Upper lobe of right lung (tissue), 1 donor: Measurements from ENCODE around the gene TMEM221. TPM values are rescaled to one million over a fixed set of nuclear protein-coding genes. Genes with fewer than 3 reads are reported as not detected.

ENCODE experiments used
- ATAC-seq: fragments of 200-7000 bp; cut with Tn5 transposase; one replicate; pipeline ENCODE4 v1.9.1; 2020; ENCODE audit warnings: mild to moderate bottlenecking, moderate library complexity
- DNase-seq: peaks from one replicate; pipeline ENCODE4 v3.0.0-alpha.2; 2020
- H3K27ac ChIP-seq: fragments of 200-600 bp; one replicate; pipeline ENCODE4 v1.8.0; 2022
- H3K27me3 ChIP-seq: fragments of 200-600 bp; one replicate; pipeline ENCODE4 v1.8.0; 2022; ENCODE audit warnings: mild to moderate bottlenecking
- H3K36me3 ChIP-seq: fragments of 200-600 bp; one replicate; pipeline ENCODE4 v1.8.0; 2022
- H3K4me1 ChIP-seq: fragments of 200-600 bp; one replicate; pipeline ENCODE4 v1.8.0; 2022
- H3K4me3 ChIP-seq: fragments of 200-600 bp; one replicate; pipeline ENCODE4 v1.8.0; 2022; ENCODE audit warnings: mild to moderate bottlenecking
- H3K9me3 ChIP-seq: fragments of 200-600 bp; one replicate; pipeline ENCODE4 v1.8.0; 2022
- intact Hi-C: fragments of 100-400 bp; cut with DNase I; formaldehyde crosslinking; loops from one replicate; pipeline ENCODE4 v1.11.0; 2022
- total RNA-seq: library from RNA; stranded (reverse); fragmentation: NEBNext Ultra II Directional; extraction: Animal tissue kit (Norgen Biotek cat#: 25700); gene quantifications from one replicate; pipeline ENCODE4 v1.2.1, GENCODE V29; 2021
- TF ChIP-seq, protein P1 (sequence below): fragments of 200-600 bp; IDR thresholded peaks from one replicate; pipeline ENCODE4 v1.8.0; 2022; ENCODE audit warnings: antibody characterized with exemption
- donor health status: DM: no; HTN: yes; CAD: no; lungs with severe emphysema.

TMEM221 gene
- total RNA-seq, 1 donor from 2014 or later: not detected

DNA sequence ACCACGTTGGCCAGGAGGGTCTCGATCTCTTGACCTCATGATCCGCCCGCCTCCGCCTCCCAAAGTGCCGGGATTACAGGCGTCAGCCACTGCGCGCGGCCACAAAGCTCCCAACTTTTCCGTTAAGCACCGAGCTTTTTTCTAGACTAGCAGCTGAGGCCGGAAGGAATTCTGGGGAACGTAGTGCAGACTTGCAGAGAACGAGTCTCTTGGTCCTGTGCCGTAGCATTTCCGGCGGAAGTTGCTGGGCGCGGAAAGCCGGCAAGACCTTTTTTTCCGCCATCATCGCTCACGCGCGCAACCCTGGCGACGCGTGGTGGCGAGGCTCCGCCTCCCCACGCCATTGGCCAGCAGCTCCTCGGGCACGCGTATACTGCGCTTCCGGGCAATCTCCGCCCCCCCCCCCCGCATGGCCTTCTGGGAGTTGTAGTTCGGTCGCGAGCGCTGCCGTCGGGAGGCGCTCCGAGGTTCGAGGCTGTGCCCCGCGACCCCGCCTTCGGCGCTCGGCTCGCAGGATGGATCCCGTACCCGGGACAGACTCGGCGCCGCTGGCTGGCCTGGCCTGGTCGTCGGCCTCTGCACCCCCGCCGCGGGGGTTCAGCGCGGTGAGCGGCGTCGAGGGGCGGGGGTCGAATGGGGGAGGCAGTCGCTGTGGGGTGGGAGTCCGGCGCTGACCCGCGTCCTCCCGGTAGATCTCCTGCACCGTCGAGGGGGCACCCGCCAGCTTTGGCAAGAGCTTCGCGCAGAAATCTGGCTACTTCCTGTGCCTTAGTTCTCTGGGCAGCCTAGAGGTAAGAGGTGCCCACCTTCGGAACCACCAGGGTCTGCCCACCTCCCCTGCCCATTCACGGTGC lies 28.6 kb downstream of the TMEM221 start, which contains the start of gene MVB12A:
Gene MVB12A, plus strand, starts transcription at position 427 of the 854 bp plus-strand sequence. Its CDS starts 89 bp downstream, at position 516.
- H3K4me1 ChIP-seq: peaks cover 13% of the 10 kb centered on the region
- no peaks in the 10 kb centered on the region for H3K9me3 ChIP-seq
- TF ChIP-seq, protein P1, sequence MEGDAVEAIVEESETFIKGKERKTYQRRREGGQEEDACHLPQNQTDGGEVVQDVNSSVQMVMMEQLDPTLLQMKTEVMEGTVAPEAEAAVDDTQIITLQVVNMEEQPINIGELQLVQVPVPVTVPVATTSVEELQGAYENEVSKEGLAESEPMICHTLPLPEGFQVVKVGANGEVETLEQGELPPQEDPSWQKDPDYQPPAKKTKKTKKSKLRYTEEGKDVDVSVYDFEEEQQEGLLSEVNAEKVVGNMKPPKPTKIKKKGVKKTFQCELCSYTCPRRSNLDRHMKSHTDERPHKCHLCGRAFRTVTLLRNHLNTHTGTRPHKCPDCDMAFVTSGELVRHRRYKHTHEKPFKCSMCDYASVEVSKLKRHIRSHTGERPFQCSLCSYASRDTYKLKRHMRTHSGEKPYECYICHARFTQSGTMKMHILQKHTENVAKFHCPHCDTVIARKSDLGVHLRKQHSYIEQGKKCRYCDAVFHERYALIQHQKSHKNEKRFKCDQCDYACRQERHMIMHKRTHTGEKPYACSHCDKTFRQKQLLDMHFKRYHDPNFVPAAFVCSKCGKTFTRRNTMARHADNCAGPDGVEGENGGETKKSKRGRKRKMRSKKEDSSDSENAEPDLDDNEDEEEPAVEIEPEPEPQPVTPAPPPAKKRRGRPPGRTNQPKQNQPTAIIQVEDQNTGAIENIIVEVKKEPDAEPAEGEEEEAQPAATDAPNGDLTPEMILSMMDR: no peak
- DNase-seq (peak; percentile 99), ATAC-seq (peak; percentile 99)
- intact Hi-C loops: no loop called here
- no peaks in the 10 kb centered on the region for H3K36me3 ChIP-seq
- H3K4me3 ChIP-seq: peak within 1 kb of the TSS; percentile 99
- H3K27me3 ChIP-seq: no peaks in the 10 kb centered on the region
- H3K27ac ChIP-seq: peak within 1 kb of the TSS; percentile 77

DNA sequence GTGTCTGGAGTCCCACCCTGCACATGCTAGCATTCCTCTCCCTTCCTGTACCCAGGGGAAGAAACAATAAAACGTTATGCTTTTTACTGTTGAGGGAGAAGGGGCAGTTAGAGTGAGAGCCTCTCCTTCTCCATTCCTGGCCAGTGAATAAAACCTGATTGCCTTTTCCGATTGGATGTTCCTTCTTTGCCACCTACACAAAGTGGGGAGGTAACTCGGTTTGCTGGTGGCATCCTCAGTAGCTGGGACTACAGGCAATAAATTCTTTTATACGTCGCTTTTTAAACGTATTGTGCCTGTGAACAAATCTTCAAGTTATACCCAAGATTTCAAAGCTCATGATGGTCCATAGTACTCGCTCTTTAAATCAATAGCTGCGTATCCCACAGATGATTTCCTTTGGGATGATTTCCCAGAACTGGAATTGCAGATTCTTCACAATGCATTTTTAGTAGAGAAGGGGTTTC lies 29.3 kb downstream of the TMEM221 start:
- DNase-seq (no peak), ATAC-seq (no peak)
- Histone ChIP-seq H3K4me3 (peak overlapping the region; percentile 99), H3K36me3 (peaks cover 4% of the 10 kb centered on the region), H3K27me3 (no peaks in the 10 kb centered on the region), H3K9me3 (no peaks in the 10 kb centered on the region), H3K27ac (peak overlapping the region; percentile 74), H3K4me1 (peaks cover 13% of the 10 kb centered on the region)
- intact Hi-C loops: no loop called here
- TF ChIP-seq, protein P1: no peak

DNA sequence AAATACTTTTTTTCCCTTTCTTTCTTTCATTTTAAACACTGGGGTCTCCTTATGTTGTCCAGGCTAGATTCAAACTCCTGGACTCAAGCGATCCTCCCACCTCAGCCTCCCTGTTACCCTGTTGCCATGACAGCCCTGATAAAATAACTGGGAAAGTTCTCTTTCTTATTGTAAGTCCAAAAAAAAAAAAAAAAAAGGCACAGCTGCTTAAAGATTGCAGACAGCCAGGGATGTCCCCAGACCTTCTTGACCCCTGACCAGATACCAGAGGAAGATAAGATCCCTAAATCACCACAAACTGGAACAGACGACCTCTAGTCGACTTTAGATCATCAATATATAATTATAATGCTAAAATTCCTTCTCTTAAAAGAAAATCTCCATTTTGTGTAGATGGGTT lies 29.8 kb downstream of the TMEM221 start:
- Histone ChIP-seq H3K4me3 (peak overlapping the region; percentile 99), H3K9me3 (no peaks in the 10 kb centered on the region), H3K4me1 (peaks cover 13% of the 10 kb centered on the region), H3K27me3 (no peaks in the 10 kb centered on the region), H3K27ac (peak overlapping the region; percentile 74), H3K36me3 (peaks cover 7% of the 10 kb centered on the region)
- intact Hi-C loops: no loop called here
- ATAC-seq (no peak), DNase-seq (no peak)
- TF ChIP-seq, protein P1: no peak

DNA sequence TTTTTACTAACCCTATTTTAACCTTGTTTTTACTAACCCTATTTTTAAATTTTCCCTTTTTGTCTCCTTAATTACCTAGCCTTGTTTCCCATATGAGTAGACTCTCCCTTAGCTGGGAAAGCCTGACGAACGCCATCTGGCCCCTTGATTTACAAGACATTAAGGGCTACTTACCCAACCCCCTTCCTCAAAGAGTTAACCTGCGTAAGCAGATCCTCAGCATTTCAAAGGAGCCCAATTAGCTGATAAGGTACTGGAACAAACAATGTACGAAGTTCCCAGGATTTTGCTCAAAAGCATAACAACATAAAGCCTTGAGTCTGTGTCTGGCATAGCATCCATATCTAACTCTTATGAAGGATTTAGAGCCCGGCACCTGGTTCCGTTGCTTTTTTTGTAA lies 33.3 kb downstream of the TMEM221 start:
- Histone ChIP-seq H3K4me1 (peaks cover 8% of the 10 kb centered on the region), H3K9me3 (no peaks in the 10 kb centered on the region), H3K27me3 (no peaks in the 10 kb centered on the region), H3K4me3 (no peak overlapping the region), H3K27ac (no peak overlapping the region), H3K36me3 (peaks cover 7% of the 10 kb centered on the region)
- intact Hi-C loops: no loop called here
- no peak for DNase-seq
- ATAC-seq: no peak
- TF ChIP-seq, protein P1: no peak

DNA sequence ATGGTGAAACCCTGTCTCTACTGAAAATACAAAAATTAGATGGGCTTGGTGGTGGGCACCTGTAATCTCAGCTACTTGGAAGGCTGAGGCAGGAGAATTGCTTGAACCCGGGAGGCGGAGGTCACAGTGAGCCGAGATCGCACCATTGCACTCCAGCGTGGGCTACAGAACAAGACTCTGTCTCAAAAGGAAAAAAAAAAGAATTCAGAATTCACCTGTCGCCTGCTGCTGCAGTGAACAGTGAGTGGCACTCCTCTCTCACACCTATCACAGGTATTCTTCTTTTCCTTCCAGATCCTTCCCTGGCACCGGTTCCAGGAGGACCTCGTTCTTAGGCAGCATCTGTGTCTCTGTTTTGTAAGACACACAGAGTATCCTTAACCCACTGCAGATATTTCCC lies 34.4 kb downstream of the TMEM221 start:
- intact Hi-C loops: no loop called here
- peaks cover 6% of the 10 kb centered on the region for H3K4me1 ChIP-seq
- DNase-seq: no peak
- H3K9me3 ChIP-seq: no peaks in the 10 kb centered on the region
- H3K27ac ChIP-seq: no peak overlapping the region
- H3K36me3 ChIP-seq: peaks cover 7% of the 10 kb centered on the region
- TF ChIP-seq, protein P1: no peak
- H3K4me3 ChIP-seq: no peak overlapping the region
- H3K27me3 ChIP-seq: no peaks in the 10 kb centered on the region
- ATAC-seq: no peak
